ENCODE data around the gene SLC38A11.

DNA sequence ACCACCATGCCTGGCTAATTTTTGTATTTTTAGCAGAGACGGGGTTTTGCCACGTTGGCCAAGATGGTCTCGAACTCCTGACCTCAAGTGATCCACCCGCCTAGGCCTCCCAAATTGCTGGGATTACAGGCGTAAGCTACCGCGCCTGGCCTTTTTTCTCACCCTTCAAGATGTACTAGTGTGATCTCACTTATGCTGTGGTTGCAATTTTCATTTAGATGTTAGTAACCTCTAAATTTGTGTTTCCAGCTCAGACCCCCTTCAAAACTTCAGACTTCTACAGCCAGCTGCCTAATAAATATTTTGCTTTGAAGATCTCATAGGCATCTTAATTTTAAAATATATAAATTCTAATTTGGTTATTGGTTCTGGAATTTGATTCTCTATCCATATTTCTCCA lies 8.0 kb downstream of the SLC38A11 start:
- TF ChIP-seq, protein P1, sequence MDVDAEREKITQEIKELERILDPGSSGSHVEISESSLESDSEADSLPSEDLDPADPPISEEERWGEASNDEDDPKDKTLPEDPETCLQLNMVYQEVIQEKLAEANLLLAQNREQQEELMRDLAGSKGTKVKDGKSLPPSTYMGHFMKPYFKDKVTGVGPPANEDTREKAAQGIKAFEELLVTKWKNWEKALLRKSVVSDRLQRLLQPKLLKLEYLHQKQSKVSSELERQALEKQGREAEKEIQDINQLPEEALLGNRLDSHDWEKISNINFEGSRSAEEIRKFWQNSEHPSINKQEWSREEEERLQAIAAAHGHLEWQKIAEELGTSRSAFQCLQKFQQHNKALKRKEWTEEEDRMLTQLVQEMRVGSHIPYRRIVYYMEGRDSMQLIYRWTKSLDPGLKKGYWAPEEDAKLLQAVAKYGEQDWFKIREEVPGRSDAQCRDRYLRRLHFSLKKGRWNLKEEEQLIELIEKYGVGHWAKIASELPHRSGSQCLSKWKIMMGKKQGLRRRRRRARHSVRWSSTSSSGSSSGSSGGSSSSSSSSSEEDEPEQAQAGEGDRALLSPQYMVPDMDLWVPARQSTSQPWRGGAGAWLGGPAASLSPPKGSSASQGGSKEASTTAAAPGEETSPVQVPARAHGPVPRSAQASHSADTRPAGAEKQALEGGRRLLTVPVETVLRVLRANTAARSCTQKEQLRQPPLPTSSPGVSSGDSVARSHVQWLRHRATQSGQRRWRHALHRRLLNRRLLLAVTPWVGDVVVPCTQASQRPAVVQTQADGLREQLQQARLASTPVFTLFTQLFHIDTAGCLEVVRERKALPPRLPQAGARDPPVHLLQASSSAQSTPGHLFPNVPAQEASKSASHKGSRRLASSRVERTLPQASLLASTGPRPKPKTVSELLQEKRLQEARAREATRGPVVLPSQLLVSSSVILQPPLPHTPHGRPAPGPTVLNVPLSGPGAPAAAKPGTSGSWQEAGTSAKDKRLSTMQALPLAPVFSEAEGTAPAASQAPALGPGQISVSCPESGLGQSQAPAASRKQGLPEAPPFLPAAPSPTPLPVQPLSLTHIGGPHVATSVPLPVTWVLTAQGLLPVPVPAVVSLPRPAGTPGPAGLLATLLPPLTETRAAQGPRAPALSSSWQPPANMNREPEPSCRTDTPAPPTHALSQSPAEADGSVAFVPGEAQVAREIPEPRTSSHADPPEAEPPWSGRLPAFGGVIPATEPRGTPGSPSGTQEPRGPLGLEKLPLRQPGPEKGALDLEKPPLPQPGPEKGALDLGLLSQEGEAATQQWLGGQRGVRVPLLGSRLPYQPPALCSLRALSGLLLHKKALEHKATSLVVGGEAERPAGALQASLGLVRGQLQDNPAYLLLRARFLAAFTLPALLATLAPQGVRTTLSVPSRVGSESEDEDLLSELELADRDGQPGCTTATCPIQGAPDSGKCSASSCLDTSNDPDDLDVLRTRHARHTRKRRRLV (CRISPR knock-in tag; IDR thresholded peaks at IDR 0.05), result no peak
- TF ChIP-seq, protein P2, sequence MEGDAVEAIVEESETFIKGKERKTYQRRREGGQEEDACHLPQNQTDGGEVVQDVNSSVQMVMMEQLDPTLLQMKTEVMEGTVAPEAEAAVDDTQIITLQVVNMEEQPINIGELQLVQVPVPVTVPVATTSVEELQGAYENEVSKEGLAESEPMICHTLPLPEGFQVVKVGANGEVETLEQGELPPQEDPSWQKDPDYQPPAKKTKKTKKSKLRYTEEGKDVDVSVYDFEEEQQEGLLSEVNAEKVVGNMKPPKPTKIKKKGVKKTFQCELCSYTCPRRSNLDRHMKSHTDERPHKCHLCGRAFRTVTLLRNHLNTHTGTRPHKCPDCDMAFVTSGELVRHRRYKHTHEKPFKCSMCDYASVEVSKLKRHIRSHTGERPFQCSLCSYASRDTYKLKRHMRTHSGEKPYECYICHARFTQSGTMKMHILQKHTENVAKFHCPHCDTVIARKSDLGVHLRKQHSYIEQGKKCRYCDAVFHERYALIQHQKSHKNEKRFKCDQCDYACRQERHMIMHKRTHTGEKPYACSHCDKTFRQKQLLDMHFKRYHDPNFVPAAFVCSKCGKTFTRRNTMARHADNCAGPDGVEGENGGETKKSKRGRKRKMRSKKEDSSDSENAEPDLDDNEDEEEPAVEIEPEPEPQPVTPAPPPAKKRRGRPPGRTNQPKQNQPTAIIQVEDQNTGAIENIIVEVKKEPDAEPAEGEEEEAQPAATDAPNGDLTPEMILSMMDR (CRISPR knock-in tag; IDR thresholded peaks at IDR 0.05), result no peak
- no peak for TF ChIP-seq TP53 (CRISPR knock-in tag; conservative IDR thresholded peaks at IDR 0.05)
- no peak for TF ChIP-seq DNMT1 (CRISPR knock-in tag; IDR thresholded peaks at IDR 0.05)
- TF ChIP-seq, protein P3, sequence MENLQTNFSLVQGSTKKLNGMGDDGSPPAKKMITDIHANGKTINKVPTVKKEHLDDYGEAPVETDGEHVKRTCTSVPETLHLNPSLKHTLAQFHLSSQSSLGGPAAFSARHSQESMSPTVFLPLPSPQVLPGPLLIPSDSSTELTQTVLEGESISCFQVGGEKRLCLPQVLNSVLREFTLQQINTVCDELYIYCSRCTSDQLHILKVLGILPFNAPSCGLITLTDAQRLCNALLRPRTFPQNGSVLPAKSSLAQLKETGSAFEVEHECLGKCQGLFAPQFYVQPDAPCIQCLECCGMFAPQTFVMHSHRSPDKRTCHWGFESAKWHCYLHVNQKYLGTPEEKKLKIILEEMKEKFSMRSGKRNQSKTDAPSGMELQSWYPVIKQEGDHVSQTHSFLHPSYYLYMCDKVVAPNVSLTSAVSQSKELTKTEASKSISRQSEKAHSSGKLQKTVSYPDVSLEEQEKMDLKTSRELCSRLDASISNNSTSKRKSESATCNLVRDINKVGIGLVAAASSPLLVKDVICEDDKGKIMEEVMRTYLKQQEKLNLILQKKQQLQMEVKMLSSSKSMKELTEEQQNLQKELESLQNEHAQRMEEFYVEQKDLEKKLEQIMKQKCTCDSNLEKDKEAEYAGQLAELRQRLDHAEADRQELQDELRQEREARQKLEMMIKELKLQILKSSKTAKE (CRISPR knock-in tag; IDR thresholded peaks at IDR 0.05; ENCODE audit: borderline replicate concordance), result no peak
- TF ChIP-seq MLLT10 (CRISPR knock-in tag; IDR thresholded peaks at IDR 0.05), result no peak
- TF ChIP-seq NFYB (CRISPR knock-in tag; IDR thresholded peaks at IDR 0.05), result no peak

Data from HepG2 (cell line).